Breast epithelium (tissue), 3 donors: ENCODE data around the gene MYH3.
"Not testable (repeated sequence)": the region's sequence is repeated elsewhere in the genome, so short reads cannot be mapped to it uniquely, and the experiment has no call there.

Experiments used
- POLR2A ChIP-seq: fragments of 450-650 bp; IDR thresholded peaks from one replicate; pipeline ENCODE4 v1.6.1; 2016; ENCODE audit warnings: antibody characterized with exemption, mild to moderate bottlenecking, moderate library complexity
- POLR2AphosphoS5 ChIP-seq, 3 donors: sonication (generic); formaldehyde crosslinking; IDR thresholded peaks; one replicate each; pipeline ENCODE4 v1.6.1; 2017; ENCODE audit warnings: antibody characterized with exemption in 3 of 3
- TF ChIP-seq, protein P1 (sequence below), 3 donors: fragments of 450-650 bp; IDR thresholded peaks; one replicate each; pipeline ENCODE4 v1.5.1; 2016 to 2017; ENCODE audit warnings: antibody characterized with exemption in 3 of 3, mild to moderate bottlenecking in 3 of 3, moderate library complexity in 3 of 3

DNA sequence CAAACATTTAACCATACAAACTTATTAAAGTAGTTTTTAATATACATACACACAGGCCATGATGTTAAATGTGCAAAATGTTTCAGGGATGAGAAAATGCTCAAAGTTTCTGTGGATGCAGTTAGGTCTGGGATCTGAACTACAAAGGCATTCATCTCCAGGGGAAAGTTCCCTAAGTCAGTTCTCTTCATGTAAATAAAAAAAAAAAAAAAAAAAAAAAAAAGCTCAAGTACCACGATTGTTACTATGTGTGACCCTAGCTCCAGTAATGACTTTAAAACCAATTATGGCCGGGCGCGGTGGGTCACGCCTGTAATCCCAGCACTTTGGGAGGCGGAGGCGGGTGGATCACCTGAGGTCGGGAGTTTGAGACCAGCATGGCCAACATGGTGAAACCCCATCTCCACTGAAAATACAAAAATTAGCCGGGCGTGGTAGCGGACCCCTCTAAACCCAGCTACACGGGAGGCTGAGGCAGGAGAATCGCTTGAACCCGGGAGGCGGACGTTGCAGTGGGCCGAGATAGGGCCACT, 38.8 kb upstream of the MYH3 start:
- TF ChIP-seq POLR2A; POLR2AphosphoS5 (IDR thresholded peaks at IDR 0.05): not testable (repeated sequence)
- TF ChIP-seq, protein P1, sequence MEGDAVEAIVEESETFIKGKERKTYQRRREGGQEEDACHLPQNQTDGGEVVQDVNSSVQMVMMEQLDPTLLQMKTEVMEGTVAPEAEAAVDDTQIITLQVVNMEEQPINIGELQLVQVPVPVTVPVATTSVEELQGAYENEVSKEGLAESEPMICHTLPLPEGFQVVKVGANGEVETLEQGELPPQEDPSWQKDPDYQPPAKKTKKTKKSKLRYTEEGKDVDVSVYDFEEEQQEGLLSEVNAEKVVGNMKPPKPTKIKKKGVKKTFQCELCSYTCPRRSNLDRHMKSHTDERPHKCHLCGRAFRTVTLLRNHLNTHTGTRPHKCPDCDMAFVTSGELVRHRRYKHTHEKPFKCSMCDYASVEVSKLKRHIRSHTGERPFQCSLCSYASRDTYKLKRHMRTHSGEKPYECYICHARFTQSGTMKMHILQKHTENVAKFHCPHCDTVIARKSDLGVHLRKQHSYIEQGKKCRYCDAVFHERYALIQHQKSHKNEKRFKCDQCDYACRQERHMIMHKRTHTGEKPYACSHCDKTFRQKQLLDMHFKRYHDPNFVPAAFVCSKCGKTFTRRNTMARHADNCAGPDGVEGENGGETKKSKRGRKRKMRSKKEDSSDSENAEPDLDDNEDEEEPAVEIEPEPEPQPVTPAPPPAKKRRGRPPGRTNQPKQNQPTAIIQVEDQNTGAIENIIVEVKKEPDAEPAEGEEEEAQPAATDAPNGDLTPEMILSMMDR (IDR thresholded peaks at IDR 0.05) = not testable (repeated sequence)
